HepG2 (cell line): ENCODE results near the gene PRR14. TPM values are rescaled to one million over a fixed set of nuclear protein-coding genes. Genes with fewer than 3 reads are reported as not detected.

Experiments
- ATF7-NPFF ChIP-seq: sonication (generic); formaldehyde crosslinking; IDR thresholded peaks from 2 replicates; pipeline ENCODE4 v1.8.1; 2023; ENCODE audit warnings: mild to moderate bottlenecking, low read depth, missing genetic modification reagents, moderate library complexity
- ATRX ChIP-seq: sonication (generic); formaldehyde crosslinking; IDR thresholded peaks from 2 replicates; pipeline ENCODE4 v1.4.0; 2020; ENCODE audit warnings: missing genetic modification reagents, borderline replicate concordance
- EHMT2 ChIP-seq: fragments of 200-600 bp; sonication (generic); IDR thresholded peaks from 2 replicates; pipeline ENCODE4 v1.7.0; 2017; ENCODE audit warnings: antibody characterized with exemption, low read depth, low read length, borderline replicate concordance
- HOXD1 ChIP-seq: sonication (generic); formaldehyde crosslinking; IDR thresholded peaks from 2 replicates; pipeline ENCODE4 v1.5.0; 2020; ENCODE audit warnings: missing genetic modification reagents
- KDM5A ChIP-seq: fragments of 200-600 bp; sonication (generic); IDR thresholded peaks from 2 replicates; pipeline ENCODE4 v1.7.0; 2018; ENCODE audit warnings: antibody characterized with exemption, mild to moderate bottlenecking, low read length, borderline replicate concordance
- KLF16 ChIP-seq, 2 experiments: sonication (generic) in 1 of 2; formaldehyde crosslinking in 1 of 2; IDR thresholded peaks; 2 replicates each; pipeline versions ENCODE4 v1.6.1 to v1.8.0; 2016 to 2023; ENCODE audit warnings: missing genetic modification reagents in 2 of 2, missing compliant biosample characterization in 1 of 2
- MAFK ChIP-seq, 2 experiments: IDR thresholded peaks in 1 of 2; conservative IDR thresholded peaks in 1 of 2; 2 replicates each; pipeline ENCODE4 v1.6.1; 2011; ENCODE audit warnings: improper control_type of control experiment in 2 of 2, low read length in 2 of 2
- PCBP1 ChIP-seq: fragments of 200-400 bp; formaldehyde crosslinking; IDR thresholded peaks from 2 replicates; pipeline ENCODE4 v1.6.1; 2017; ENCODE audit warnings: mild to moderate bottlenecking, low read depth, low read length, borderline replicate concordance
- TCF7L2 ChIP-seq: IDR thresholded peaks from 2 replicates; pipeline ENCODE4 v1.6.1; 2011; ENCODE audit warnings: mild to moderate bottlenecking, low read depth, low read length, moderate library complexity
- TOPORS ChIP-seq: sonication (generic); formaldehyde crosslinking; IDR thresholded peaks from 2 replicates; pipeline ENCODE4 v1.8.0; 2023; ENCODE audit warnings: mild to moderate bottlenecking, missing genetic modification reagents
- XBP1 ChIP-seq: sonication (generic); formaldehyde crosslinking; IDR thresholded peaks from 2 replicates; pipeline ENCODE4 v1.5.0; 2020; ENCODE audit warnings: missing genetic modification reagents
- ZKSCAN1 ChIP-seq: fragments of 150-350 bp; IDR thresholded peaks from 2 replicates; pipeline ENCODE4 v1.6.1; 2014; ENCODE audit warnings: low read length
- ZNF12 ChIP-seq: sonication (generic); formaldehyde crosslinking; IDR thresholded peaks from 2 replicates; pipeline ENCODE4 v1.5.0; 2020; ENCODE audit warnings: missing genetic modification reagents
- ZNF609 ChIP-seq: sonication (generic); formaldehyde crosslinking; IDR thresholded peaks from 2 replicates; pipeline ENCODE4 v1.4.0; 2020; ENCODE audit warnings: mild to moderate bottlenecking, missing genetic modification reagents, borderline replicate concordance
- ZNF780A ChIP-seq: sonication (generic); formaldehyde crosslinking; IDR thresholded peaks from 2 replicates; pipeline ENCODE4 v1.8.0; 2022; ENCODE audit warnings: mild to moderate bottlenecking, missing genetic modification reagents, moderate library complexity
- polyA plus RNA-seq, 8 experiments: library from polyadenylated mRNA; depleted of rRNA in 3 of 8; stranded (reverse) in 7 of 8; unstranded in 1 of 8; fragments of >200 nt; fragmentation: Illumina TruSeq in 4 of 8; extraction: Trizol in 4 of 8; gene quantifications; 2 replicates each; pipeline versions ENCODE4 v1.2.1 to v1.2.3, GENCODE V29; 2011 to 2016; ENCODE audit warnings: low read depth in 4 of 8, missing spikeins in 1 of 8, mixed read lengths in 1 of 8; ENCODE audit not compliant: insufficient read depth in 1 of 8
- total RNA-seq, 5 experiments: library from RNA; depleted of rRNA; stranded (reverse); fragments of >200 nt; fragmentation: Illumina TruSeq; extraction: Trizol; gene quantifications; 2 replicates each; pipeline ENCODE4 v1.2.3, GENCODE V29; 2016; ENCODE audit warnings: low read depth in 1 of 5
- TF ChIP-seq, protein P1 (sequence below): sonication (generic); formaldehyde crosslinking; IDR thresholded peaks from 2 replicates; pipeline ENCODE4 v1.5.0; 2020; ENCODE audit warnings: mild to moderate bottlenecking, missing genetic modification reagents, borderline replicate concordance

The PRR14 gene
- total and polyA plus RNA-seq, 2 of the 13 experiments (the other 11 are each of a cell fraction or from before 2014, with no cell fraction given) = 8.4 to 11.0 TPM

DNA sequence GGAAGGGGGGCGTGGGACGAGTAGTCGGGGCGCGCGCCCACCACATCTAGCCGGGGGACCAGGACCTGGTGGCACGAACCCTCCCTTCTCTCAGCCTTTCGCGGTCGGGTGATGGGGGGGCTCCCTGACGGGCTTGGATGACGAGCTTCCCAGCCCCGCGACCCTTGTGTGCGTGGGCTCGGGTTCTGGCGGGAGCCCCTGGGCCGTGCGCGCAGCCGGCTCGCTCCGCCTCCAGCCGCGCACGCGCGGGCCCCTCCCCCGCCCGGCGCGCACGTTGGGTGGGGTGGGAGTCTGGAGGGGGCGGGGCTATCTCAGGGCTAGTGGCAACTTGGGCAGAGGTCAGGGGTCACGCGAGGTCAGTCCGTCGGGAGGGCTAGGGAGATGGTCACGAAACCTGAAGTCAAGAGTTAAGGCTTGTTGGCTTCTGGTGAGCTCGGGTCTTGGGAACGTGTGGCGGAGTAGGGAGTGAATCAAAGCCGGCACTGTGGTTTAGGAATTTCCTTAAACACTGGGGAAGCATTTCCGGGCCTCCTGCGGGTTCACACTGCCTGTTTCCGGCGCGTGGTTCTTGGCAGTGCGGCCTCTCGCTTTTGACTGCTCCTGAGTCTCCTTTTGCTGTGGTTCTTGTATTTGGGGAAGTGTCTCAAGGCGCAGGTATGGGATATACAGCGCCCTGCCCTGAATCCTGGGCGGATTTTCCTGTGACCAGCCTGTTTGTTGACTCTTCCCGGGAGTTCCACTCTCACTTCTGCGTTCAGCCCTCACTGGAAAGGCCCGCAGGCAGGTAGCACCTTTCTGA, 48.3 kb downstream of the PRR14 start, which contains the start of gene SRCAP (continued):
- no peak; the same call in 1 of the 2 replicates for TF ChIP-seq HOXD1 (CRISPR knock-in tag)
- no peak; the same call in 1 of the 2 replicates for TF ChIP-seq PCBP1
- TF ChIP-seq EHMT2 = no peak
- no peak for TF ChIP-seq ZNF609
- no peak; a peak in 2 of 4 replicates for TF ChIP-seq KLF16 (CRISPR knock-in tag; IDR thresholded peaks at IDR 0.05)
- TF ChIP-seq ATRX = no peak
- TF ChIP-seq KDM5A = peak; percentile 72
- 0 out of 2 replicates have a peak, but pooled peaks have one; percentile 56 for TF ChIP-seq XBP1 (CRISPR knock-in tag)
- TF ChIP-seq, protein P1, sequence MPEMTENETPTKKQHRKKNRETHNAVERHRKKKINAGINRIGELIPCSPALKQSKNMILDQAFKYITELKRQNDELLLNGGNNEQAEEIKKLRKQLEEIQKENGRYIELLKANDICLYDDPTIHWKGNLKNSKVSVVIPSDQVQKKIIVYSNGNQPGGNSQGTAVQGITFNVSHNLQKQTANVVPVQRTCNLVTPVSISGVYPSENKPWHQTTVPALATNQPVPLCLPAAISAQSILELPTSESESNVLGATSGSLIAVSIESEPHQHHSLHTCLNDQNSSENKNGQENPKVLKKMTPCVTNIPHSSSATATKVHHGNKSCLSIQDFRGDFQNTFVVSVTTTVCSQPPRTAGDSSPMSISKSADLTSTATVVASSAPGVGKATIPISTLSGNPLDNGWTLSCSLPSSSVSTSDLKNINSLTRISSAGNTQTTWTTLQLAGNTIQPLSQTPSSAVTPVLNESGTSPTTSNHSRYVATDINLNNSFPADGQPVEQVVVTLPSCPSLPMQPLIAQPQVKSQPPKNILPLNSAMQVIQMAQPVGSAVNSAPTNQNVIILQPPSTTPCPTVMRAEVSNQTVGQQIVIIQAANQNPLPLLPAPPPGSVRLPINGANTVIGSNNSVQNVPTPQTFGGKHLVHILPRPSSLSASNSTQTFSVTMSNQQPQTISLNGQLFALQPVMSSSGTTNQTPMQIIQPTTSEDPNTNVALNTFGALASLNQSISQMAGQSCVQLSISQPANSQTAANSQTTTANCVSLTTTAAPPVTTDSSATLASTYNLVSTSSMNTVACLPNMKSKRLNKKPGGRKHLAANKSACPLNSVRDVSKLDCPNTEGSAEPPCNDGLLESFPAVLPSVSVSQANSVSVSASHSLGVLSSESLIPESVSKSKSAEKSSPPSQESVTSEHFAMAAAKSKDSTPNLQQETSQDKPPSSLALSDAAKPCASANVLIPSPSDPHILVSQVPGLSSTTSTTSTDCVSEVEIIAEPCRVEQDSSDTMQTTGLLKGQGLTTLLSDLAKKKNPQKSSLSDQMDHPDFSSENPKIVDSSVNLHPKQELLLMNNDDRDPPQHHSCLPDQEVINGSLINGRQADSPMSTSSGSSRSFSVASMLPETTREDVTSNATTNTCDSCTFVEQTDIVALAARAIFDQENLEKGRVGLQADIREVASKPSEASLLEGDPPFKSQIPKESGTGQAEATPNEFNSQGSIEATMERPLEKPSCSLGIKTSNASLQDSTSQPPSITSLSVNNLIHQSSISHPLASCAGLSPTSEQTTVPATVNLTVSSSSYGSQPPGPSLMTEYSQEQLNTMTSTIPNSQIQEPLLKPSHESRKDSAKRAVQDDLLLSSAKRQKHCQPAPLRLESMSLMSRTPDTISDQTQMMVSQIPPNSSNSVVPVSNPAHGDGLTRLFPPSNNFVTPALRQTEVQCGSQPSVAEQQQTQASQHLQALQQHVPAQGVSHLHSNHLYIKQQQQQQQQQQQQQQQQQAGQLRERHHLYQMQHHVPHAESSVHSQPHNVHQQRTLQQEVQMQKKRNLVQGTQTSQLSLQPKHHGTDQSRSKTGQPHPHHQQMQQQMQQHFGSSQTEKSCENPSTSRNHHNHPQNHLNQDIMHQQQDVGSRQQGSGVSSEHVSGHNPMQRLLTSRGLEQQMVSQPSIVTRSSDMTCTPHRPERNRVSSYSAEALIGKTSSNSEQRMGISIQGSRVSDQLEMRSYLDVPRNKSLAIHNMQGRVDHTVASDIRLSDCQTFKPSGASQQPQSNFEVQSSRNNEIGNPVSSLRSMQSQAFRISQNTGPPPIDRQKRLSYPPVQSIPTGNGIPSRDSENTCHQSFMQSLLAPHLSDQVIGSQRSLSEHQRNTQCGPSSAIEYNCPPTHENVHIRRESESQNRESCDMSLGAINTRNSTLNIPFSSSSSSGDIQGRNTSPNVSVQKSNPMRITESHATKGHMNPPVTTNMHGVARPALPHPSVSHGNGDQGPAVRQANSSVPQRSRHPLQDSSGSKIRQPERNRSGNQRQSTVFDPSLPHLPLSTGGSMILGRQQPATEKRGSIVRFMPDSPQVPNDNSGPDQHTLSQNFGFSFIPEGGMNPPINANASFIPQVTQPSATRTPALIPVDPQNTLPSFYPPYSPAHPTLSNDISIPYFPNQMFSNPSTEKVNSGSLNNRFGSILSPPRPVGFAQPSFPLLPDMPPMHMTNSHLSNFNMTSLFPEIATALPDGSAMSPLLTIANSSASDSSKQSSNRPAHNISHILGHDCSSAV (CRISPR knock-in tag) = no peak
- TF ChIP-seq TCF7L2 = no peak
- no peak for TF ChIP-seq ZNF12 (CRISPR knock-in tag)
- TF ChIP-seq ZNF780A (CRISPR knock-in tag) = no peak
- TF ChIP-seq TOPORS = peak; percentile 97
- TF ChIP-seq ATF7-NPFF (CRISPR knock-in tag) = peak; percentile 86
- no peak for TF ChIP-seq MAFK (conservative IDR thresholded peaks at IDR 0.05 in 1 of 2, IDR thresholded peaks at IDR 0.05 in 1 of 2; ENCODE audit: low read length in 2 of 2)
- TF ChIP-seq ZKSCAN1 = no peak
